IPS-NIHi7 (cell line): ENCODE measurements around the gene BMAL1.

Source experiments
- DNase-seq: peaks from one replicate; pipeline ENCODE4 v3.0.0; 2012; ENCODE audit warnings: mixed read lengths; ENCODE audit errors: extremely low spot score

Gene BMAL1

DNA sequence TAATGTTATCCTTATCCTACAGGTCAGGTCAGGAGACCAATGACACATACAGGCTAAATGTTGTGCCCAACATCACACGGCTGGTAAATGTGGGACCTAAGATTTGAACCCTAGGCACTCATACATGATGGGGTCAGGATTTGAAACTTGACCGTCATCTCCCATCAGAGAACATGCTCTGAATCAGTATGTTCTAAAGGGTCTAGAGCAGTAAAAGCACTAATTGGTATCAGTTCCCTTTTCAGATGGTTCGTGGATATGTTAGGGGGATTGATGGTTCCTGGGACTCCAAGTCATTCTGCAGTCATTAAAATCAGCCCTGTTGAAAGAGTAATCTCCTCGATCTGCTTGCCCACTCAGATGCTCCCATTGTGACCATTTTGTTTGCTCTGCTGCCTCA lies 65.5 kb downstream of the BMAL1 start:
- DNase-seq, result no peak

- peak; percentile 78 for DNase-seq
Observed at GRCh38 chr11:13343931-13344717, 66.5 kb downstream of the BMAL1 start.

GRCh38 chr11:13344818-13345217 lies 67.2 kb downstream of the BMAL1 start:
- DNase-seq, result peak; percentile 22

DNA sequence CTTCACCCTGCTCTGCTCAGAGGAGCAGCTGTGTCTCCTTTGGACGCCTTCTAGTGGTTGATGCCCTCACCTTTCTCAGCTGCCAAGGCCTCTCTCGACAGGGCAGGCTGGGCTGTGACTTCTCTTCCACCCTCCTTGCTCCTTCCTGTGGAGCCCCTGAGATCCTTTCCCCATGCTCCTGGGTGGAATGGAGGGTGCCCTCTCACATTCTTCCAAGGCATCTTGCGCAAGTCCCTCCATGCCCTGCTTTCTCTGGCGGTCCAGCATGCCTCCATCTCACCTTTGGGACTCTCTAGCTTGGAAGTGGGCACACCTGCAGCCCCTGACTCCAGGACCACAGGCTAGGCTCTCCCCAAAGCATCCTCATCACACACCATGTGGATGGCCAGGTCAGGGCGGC lies 68.9 kb downstream of the BMAL1 start:
- no peak for DNase-seq

- DNase-seq, result no peak
Observed at GRCh38 chr11:13347901-13348300, 70.3 kb downstream of the BMAL1 start.

DNA sequence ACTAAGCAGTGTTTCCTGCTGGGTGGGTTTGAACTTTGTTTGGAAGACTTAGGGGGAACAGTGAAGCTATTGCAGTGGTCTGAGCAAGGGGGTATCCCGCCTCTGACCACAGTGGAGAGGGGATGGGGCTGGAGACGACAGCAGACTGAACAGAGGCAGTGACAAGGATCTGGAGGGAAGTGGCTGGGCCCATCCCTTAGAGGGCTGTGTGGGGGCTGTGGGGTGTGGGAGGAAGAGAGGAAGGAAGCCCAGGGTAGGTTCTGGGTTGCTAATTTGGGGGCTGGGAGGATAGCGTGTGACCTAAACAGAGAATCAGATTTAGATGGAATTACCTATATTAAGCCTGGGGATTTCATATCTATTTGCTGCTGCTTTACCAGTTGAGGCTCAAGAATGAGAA lies 70.7 kb downstream of the BMAL1 start:
- no peak for DNase-seq

- DNase-seq, result no peak
Observed at GRCh38 chr11:13349046-13349445, 71.5 kb downstream of the BMAL1 start.

DNA sequence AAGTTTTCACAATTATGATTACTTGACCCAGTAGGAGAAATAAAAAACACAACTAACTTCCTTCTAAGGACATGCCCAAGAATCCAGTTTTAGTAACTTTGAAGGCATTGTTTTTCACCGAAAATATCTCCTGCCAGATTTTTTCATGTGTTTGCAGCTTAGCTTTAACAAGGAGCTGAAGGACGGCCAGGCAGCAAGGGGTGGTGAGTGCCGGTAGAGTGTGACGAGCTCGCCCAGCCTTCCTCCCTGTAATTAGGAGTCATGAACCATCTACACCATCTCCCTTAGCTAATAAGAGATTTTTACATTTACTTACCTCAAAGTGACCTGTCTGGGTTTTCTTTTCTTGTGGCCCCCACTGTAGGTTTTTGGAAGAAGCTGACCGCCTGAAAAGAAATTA lies 72.0 kb downstream of the BMAL1 start:
- DNase-seq, result no peak

DNA sequence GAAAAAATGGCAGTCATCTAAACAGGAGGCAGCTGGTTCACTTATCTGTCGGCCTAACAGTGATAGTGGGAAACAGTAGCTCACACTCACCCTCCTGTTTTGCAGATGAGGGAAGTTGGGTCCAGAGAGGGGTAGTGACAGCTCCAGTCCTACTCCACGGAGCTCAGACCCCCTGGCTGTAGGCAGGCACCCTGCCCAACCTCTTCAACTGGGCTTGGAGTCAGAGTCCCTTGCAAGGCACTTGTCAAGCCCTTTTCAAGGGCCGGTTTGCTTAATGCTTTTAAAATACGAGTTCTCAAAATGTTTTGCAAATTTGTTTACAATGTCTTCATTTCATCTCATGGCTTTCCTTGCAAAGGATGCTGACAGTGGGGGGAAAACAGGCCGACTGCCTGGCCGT lies 75.1 kb downstream of the BMAL1 start:
- DNase-seq, result no peak

DNA sequence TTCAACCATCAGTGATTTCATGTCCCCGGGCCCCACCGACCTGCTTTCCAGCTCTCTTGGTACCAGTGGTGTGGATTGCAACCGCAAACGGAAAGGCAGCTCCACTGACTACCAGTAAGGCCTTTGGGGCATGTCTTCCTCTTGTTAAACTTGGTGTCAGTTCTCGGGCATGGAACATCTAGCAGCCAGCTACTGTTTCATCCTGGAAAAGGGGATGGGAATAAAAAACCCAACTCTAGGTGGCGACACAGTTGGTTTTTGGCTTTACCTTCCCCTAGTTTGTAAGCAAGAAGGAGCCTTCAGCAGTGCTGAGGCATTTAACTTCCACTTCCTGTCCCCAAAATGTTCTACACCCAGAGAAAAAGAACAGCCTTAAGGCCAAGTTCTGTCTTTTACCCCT lies 76.7 kb downstream of the BMAL1 start:
- peak; percentile 72 for DNase-seq

- no peak for DNase-seq
Observed at GRCh38 chr11:13355191-13355590, 77.6 kb downstream of the BMAL1 start.

- no peak for DNase-seq
Observed at GRCh38 chr11:13357232-13357631, 79.6 kb downstream of the BMAL1 start.

DNA sequence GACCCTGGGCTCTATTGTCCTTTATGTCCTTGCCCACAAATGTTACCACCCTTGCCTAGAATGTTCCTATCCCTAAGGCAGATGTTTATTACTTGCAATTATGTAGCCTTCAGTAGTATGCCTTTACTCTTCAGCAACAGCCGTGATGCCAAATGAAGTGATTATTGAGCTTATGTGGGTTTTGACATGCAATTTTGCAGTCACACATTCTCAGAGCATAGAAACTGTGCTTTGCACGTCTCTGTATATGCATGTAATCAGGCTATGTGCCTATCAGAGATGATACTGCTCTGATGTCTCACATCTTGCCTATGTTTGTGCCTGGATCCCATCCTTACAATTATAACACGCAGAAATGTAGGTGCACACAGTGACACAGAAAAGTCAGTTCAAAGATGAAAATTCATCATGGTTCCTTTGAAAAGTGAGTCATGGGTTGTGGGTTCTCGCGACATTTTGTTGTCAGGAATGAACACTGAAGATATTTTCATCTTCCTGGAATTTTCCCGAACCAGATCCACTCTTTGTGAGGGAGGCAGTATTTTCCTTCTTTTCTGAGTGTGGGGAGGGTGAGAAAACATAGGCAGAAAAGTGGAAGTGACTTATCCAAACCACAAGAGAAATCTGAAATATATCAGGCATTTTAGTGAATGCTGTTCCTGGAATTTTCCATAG lies 81.1 kb downstream of the BMAL1 start:
- no peak for DNase-seq

GRCh38 chr11:13362596-13363109 lies 85.1 kb downstream of the BMAL1 start:
- no peak for DNase-seq

DNA sequence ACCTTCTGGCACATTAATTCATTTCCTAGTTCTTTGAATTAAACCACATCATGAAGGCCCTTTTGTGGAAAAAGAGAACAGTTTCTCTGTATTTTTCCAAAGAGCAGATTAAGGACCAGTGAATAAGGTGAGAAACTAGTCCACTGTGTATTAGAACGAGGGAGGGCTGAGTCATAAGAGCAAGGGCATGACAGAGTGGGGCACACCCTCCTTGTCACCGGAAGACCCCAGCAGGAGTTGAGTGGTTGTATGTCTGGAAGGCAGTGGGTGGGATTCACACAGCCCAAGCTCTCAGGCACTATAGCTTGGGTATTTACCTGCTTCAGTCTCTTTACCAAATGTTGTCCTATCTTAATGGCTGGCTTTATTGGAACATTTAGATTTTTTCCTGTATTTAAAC lies 86.8 kb downstream of the BMAL1 start:
- DNase-seq, result peak; percentile 49

DNA sequence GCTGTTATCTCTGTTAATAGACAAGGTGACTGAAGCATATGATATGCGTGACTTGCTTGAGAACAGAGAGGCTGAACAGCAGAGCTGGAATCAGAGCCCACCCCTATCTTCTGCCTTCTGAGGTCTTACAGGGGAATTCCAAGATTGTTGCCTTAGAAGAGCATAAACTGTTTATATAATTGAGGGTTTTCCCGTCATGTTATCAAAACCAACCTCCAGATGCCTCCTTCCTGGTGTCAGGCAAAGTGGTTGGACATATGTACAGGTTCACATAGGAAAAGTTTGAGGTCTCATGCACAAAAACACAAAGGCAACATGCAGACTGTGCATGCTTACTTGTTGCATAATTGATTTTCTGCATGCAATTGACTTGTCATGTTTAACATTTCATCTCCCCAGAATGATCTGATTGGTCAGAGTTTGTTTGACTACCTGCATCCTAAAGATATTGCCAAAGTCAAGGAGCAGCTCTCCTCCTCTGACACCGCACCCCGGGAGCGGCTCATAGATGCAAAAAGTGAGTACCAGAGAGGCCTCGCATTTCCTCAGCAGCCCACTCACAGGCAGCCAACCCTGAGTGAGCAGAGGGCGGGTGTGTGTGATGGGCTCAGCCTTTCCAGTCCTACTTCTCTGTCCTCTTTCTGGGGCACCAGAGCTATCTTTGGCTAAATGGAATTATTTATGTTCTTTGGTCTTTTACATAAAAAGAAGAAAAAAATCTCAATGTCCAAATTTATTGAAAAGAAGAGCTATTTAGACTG lies 88.9 kb downstream of the BMAL1 start:
- no peak for DNase-seq

DNA sequence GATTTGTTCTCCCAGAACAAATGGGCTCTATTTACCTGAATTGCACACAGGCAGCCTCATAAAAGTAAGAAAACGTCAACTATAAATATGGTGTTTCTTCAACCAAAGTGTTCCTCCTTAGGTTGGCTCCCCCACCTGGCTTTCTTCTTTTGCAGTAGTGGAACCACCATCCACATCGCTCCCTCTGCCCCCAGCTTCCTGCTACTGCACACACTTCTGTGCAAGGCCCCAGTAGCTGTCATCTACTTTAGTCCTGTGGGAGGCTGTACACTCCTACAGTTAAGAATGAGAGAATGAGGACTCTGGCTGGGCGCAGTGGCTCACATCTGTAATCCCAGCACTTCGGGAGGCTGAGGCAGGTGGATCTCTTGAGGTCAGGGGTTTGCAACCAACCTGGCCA lies 89.5 kb downstream of the BMAL1 start:
- no peak for DNase-seq

DNA sequence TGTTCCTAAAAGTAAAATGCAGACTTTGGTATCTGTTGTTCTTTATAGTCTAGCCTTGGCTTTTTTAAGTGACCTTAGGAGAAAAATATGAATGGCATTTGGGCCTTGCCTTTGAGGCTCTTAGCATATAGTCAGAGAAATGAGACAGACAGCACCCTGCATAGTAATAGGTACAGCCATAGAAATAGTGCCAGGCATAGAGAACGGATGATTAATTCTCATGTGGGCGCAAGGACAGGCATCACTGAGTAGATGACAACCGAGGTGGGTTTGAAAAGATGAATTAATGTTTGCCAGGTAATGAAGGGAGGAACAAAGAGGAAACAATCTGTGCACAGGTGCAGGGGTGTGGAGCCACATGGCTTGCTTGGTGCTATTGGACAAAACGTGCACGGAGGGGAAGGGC lies 90.5 kb downstream of the BMAL1 start:
- no peak for DNase-seq

- DNase-seq, result no peak
Observed at GRCh38 chr11:13373216-13373615, 95.6 kb downstream of the BMAL1 start.

- DNase-seq, result no peak
Observed at GRCh38 chr11:13375798-13376197, 98.2 kb downstream of the BMAL1 start.

DNA sequence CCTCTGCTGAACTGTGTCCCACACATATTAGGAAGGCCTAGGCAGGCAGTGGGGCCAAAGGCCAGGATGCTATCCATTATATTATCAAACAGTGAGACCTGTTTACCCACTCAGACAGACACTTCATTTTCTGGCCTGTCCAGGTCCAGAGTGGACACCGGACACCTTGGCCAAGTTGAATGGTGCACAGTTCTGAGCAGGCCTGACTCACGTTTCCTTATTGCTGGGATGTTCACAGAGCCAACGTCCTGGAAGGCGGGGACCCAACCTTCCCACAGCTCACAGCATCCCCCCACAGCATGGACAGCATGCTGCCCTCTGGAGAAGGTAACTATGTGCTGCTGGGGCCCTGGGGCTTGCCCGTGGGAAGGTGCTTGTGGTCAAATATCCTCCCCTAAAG lies 98.8 kb downstream of the BMAL1 start:
- no peak for DNase-seq

DNA sequence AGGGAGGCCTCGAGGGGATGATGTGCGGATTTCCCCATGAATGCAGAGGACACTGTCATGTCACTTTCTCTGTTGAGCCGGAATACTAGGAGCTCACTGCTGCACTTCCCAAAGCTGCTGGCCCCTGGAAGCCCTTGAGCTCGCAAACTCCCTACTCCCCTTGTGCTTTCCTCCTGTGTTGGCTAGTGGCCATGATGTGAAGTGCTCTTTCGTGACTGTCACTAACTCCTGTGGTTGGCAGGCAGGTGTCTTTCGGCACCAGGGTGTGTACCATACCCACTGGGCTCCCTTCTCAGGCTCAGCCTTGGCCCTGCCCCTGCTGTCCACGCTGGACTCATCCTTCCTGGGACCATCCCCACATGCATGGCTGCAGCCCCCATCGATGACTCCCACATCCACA lies 99.2 kb downstream of the BMAL1 start:
- no peak for DNase-seq

GRCh38 chr11:13378316-13378715 lies 100.7 kb downstream of the BMAL1 start:
- DNase-seq, result no peak
